ENCODE results near the gene RPS15. TPM values are rescaled to one million over a fixed set of nuclear protein-coding genes. Genes with fewer than 3 reads are reported as not detected.

Gene RPS15
- total and polyA plus RNA-seq, 2 of the 13 experiments (the other 11 are each of a cell fraction or from before 2014, with no cell fraction given) = 695 to 1,411 TPM

GRCh38 chr19:1401138-1401888 is 36.9 kb upstream of the RPS15 start, which contains the start of gene GAMT (continued):
- TF ChIP-seq, protein P1, sequence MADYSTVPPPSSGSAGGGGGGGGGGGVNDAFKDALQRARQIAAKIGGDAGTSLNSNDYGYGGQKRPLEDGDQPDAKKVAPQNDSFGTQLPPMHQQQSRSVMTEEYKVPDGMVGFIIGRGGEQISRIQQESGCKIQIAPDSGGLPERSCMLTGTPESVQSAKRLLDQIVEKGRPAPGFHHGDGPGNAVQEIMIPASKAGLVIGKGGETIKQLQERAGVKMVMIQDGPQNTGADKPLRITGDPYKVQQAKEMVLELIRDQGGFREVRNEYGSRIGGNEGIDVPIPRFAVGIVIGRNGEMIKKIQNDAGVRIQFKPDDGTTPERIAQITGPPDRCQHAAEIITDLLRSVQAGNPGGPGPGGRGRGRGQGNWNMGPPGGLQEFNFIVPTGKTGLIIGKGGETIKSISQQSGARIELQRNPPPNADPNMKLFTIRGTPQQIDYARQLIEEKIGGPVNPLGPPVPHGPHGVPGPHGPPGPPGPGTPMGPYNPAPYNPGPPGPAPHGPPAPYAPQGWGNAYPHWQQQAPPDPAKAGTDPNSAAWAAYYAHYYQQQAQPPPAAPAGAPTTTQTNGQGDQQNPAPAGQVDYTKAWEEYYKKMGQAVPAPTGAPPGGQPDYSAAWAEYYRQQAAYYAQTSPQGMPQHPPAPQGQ (CRISPR knock-in tag; IDR thresholded peaks at IDR 0.05; ENCODE audit: borderline replicate concordance) = no peak
- no peak for TF ChIP-seq ZNF629 (CRISPR knock-in tag; conservative IDR thresholded peaks at IDR 0.05)
- TF ChIP-seq SETDB1 (CRISPR knock-in tag; IDR thresholded peaks at IDR 0.05; ENCODE audit: borderline replicate concordance) = no peak
- no peak for TF ChIP-seq ZNF253 (CRISPR knock-in tag; IDR thresholded peaks at IDR 0.05; ENCODE audit: borderline replicate concordance)
- no peak; the same call in 1 of the 2 replicates for TF ChIP-seq KDM5A (IDR thresholded peaks at IDR 0.05; ENCODE audit: borderline replicate concordance, low read length)
- no peak for TF ChIP-seq ATF7 (IDR thresholded peaks at IDR 0.05)
- no peak for TF ChIP-seq ATF7 (CRISPR knock-in tag; IDR thresholded peaks at IDR 0.05)
- TF ChIP-seq TBP (CRISPR knock-in tag; IDR thresholded peaks at IDR 0.05) = no peak
- no peak for TF ChIP-seq BHLHE40 (IDR thresholded peaks at IDR 0.05; ENCODE audit: low read length)
- TF ChIP-seq PRDM15 (CRISPR knock-in tag; IDR thresholded peaks at IDR 0.05) = no peak
- no peak for TF ChIP-seq MIER3 (CRISPR knock-in tag; IDR thresholded peaks at IDR 0.05; ENCODE audit: borderline replicate concordance)
- TF ChIP-seq ZNF713 (CRISPR knock-in tag; IDR thresholded peaks at IDR 0.05) = 0 out of 2 replicates have a peak, but pooled peaks have one; percentile 11
- no peak for TF ChIP-seq RXRB (CRISPR knock-in tag; IDR thresholded peaks at IDR 0.05; ENCODE audit: borderline replicate concordance)
- TF ChIP-seq POLR2A (IDR thresholded peaks at IDR 0.05; ENCODE audit: insufficient read depth in 1 of 2, low read depth in 2 of 2, low read length in 2 of 2) = peak in 1 of 2 experiments; percentile 82; a peak in 2 of 4 replicates
- TF ChIP-seq PHF5A (CRISPR knock-in tag; IDR thresholded peaks at IDR 0.05; ENCODE audit: low read depth, unreplicated experiment) = no peak
- TF ChIP-seq ZBTB44 (CRISPR knock-in tag; IDR thresholded peaks at IDR 0.05) = no peak
- TF ChIP-seq ETV6 (CRISPR knock-in tag; conservative IDR thresholded peaks at IDR 0.05) = peak; percentile 74
- TF ChIP-seq RORA (CRISPR knock-in tag; IDR thresholded peaks at IDR 0.05) = no peak
- TF ChIP-seq ZNF264 (CRISPR knock-in tag; IDR thresholded peaks at IDR 0.05) = no peak
- TF ChIP-seq ZNF12 (CRISPR knock-in tag; IDR thresholded peaks at IDR 0.05) = no peak
- TF ChIP-seq SSRP1 (CRISPR knock-in tag; IDR thresholded peaks at IDR 0.05) = no peak
- TF ChIP-seq, protein P2, sequence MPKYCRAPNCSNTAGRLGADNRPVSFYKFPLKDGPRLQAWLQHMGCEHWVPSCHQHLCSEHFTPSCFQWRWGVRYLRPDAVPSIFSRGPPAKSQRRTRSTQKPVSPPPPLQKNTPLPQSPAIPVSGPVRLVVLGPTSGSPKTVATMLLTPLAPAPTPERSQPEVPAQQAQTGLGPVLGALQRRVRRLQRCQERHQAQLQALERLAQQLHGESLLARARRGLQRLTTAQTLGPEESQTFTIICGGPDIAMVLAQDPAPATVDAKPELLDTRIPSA (CRISPR knock-in tag; IDR thresholded peaks at IDR 0.05; ENCODE audit: borderline replicate concordance) = 0 out of 2 replicates have a peak, but pooled peaks have one; percentile 73
- TF ChIP-seq MXD4 (CRISPR knock-in tag; IDR thresholded peaks at IDR 0.05) = peak; percentile 33; the same call in 1 of the 2 replicates
- no peak for TF ChIP-seq ZNF781 (CRISPR knock-in tag; IDR thresholded peaks at IDR 0.05; ENCODE audit: borderline replicate concordance, not compliant biosample characterization)
